GM18909 (cell line): ENCODE results near the gene APP.
A peak's percentile ranks its signal among the peaks of the same experiment; 100 is the strongest.

Experiments used
- ATAC-seq: cut with Tn5 transposase; IDR thresholded peaks from one replicate; pipeline ENCODE4 v1.9.1; 2021; ENCODE audit warnings: mild to moderate bottlenecking; ENCODE audit not compliant: unreplicated experiment, poor library complexity

APP gene

GRCh38 chr21:26170471-26171257, at the start of gene APP:
Gene APP, minus strand, starts transcription at chr21:26170770. Its CDS starts 150 bp downstream, at chr21:26170620.
- peak; percentile 90 for ATAC-seq

DNA sequence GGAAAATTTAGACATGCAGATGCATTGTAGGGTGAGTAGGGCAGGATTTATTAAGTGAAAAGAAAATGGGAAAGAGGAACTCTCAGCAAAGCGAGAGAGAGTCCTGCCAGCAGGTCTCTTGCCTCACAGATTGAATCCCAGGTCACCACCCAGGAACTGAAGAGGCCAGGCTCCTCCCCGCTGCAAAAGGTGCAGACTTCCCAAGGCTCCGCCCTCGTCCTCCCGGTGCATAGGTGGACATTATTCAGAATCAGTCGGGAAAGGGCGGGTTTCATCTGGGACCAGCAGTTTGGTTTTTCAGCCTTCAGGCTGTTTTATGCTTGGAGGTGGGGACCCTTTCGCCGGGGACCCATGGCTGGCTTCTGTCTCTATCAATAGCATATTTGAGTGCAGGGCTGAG, 41.6 kb upstream of the APP start:
- ATAC-seq, result no peak

DNA sequence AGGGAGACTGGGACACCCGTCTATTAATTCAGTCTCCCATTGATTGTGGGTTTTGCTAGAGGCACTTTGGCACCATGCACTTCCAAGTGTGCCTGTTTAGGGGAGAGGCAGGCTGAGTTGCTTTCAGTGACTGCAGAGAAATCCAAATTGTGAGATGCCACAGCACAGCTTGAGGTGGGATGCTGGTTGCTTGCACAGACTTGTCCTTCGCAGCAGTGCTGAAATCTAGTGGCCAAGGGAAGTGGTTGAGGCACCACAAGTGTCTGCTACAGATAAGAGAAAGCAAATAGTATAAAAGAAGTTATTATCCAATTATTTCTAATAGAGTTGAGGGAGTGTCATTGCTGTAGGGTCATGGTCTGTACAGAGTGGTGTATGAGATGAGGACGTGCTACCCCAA, 40.0 kb upstream of the APP start:
- no peak for ATAC-seq

- no peak for ATAC-seq
Measured at GRCh38 chr21:26207021-26207420, 36.5 kb upstream of the APP start.

DNA sequence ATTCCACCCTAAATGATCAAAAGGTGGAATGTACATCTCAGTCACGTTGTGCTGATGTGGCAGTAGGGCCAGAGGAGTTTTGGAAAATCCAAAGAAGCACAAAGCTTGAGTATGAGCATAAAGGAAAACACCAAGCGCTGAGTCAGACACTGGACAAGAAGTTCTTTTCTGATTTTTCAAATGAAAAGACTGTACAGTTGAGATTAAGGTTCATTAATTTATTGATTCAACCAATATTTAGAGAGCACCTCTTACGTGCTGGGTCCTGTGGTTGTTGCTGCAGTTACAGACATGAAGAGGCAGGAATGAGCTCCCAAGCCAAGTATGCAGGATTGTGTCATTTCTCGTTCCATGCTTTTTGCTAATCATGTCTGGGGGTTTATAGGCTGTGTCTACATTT, 28.9 kb upstream of the APP start:
- no peak for ATAC-seq

DNA sequence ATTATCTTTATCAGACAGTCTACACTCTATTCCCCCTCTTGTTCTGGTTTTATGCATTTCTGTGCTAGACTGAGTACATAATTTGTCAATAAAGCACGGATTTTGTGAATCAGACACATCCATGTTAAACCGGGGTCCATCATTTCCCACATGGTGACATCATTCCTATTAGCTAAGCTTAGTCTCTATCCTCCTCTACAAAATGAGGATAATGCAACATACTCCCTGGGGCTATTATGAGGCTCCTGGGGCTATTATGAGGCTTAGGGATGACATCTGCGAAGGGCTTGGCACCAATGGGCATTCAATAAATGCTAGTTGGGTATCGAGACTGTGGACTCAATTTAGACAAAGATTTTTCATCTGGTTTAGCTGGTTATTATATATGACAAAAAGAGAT, 25.1 kb upstream of the APP start:
- no peak for ATAC-seq

DNA sequence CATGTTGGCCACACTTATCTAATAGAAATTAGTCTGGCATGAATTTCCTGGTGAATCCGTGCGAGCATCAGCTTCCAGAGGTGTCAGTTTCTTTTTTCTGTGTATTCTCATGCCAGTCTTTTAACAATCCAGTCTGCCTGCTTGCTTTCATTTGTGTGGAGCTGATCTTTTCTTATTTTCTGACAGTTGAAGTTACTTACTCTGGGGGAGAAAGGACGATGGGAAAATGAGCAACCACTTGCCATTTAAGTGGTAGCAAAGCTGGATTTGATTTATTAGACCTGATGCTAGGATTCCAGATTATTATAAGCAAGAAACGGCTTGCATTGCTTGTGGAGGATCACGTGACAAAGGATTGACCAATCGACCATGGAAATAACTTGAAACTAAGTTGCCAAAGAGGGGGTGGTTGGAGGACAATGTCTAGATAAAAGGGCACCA, 24.3 kb upstream of the APP start:
- ATAC-seq, result no peak

DNA sequence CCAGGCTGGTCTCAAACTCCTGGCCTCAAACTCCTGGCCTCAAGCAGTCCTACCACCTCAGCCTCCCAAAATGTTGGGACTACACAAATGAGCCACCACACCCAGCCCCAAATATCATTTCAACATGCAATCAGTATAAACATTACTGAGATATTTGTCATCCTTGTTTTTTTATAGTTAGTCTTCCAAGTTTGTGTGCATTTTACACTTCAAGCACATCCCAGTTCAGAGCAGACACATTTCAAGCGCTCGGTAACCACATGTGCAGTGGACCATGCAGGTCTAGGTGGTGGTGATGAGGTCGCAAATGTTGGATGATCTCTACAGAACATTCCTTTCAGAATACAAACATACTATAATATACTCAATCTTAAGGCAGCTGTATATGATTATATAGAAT, 23.8 kb upstream of the APP start:
- ATAC-seq, result no peak

- no peak for ATAC-seq
Measured at GRCh38 chr21:26191609-26192008, 21.0 kb upstream of the APP start.

DNA sequence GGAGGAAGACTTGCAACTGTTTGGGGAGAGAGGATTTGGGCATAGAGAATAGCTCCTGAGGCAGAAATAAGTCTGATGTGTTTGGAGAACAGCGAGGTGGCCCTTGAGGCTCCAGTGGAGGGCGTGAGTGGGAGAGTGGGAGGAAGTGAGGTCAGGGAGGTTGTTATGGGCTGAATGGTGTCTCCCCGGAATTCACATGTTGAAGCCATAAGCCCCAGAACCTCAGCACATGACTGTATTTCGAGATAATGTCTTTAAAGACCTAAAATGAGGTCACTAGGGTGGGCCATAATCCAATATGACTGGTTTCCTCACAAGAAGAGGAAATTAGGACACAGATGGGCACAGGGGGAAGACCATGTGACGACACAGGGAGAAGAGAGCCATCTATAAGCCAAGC, 17.9 kb upstream of the APP start:
- ATAC-seq, result no peak

GRCh38 chr21:26185446-26185845, 14.9 kb upstream of the APP start:
- ATAC-seq, result no peak

DNA sequence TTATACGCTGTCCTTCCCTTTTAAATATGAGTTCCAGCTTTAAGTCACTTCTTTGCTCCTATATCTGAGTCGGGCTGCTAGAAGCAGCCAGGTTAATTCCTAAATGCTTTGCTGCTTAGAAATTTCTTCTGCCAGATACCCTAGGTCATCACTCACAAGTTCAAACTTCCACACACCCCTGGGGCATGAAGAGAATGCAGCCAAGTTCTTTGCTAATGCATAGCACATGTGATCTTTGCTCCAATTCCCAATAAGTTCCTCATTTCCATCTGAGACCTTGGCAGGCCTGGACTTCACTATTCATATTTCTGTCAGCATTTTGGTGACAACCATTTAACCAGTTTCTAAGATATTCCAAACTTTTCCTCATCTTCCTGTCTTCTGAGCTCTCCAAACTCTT, 14.5 kb upstream of the APP start:
- ATAC-seq, result no peak

DNA sequence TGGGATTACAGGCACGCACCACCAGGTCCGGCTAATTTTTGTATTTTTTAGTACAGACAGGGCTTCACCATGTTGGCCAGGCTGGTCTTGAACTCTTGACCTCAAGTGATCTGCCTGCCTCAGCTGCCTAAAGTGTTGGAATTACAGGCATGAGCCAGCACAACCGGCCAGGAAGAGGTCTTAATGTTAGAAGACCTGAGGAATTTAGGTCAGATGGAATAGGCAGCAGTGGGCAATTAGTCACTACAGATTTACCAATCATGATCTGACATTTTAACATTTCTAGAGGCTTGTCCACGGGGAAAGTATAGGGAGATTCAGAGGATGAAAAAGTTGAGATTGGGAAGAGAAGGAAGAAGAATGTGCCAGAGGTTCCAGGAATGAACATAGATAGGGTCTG, 8.9 kb upstream of the APP start:
- no peak for ATAC-seq

DNA sequence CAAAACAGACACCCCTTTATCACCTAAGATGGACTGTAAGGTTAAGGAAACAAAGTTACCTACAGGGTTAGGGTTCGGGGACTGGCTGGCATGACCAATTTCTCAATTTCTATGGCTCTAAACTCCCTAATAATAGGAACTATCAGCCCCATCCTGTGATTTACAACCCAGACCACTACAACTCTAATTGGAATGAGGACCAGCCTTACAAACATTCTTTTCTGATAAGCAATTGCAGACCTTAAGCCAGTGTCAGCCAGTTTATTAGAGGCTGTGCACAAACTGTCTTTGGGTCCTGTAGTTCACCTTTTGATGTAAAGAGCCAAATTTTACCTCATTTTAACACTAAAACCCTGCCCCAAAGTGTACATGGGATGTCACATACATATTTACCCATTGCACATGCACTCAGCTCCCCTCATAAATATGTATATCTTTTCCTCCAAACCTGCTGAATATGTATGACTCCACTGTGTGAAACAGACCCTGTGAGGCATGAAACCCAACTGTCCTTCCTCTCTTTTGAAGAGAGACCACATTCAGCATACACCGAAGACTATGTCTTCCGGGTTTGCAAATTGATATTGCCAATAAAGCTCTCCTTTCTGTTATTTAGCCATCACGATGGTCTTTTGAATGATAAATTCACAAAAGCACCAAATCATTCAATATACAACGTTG, 7.3 kb upstream of the APP start:
- ATAC-seq, result peak; percentile 52

DNA sequence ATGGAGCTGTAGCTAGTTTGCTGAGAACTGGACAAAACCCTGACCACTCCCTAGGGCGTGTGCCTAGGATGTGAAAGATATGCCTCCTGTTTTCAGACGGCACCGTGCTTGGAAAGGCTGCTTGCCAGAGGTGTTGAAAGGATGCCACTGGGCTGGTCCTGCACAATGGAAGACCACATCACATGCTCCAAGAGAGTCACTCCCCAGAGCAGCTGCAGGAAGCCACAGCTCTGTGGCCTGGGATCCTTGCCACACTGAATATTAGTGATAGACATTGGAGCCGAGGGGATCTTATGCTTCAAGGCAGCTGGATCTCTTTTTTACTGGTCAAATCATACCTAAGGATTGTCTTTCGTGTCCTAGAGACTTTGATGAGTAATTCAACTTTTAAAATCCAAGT, 6.6 kb upstream of the APP start:
- no peak for ATAC-seq

GRCh38 chr21:26171258-26172100, 909 bp upstream of the APP start:
- no peak for ATAC-seq

- peak; percentile 30 for ATAC-seq
Measured at GRCh38 chr21:26169611-26170470, 729 bp downstream of the APP start.

- ATAC-seq, result peak; percentile 51
Measured at GRCh38 chr21:26169061-26169610, 1.4 kb downstream of the APP start.

GRCh38 chr21:26168371-26168770, 2.2 kb downstream of the APP start:
- ATAC-seq, result no peak

DNA sequence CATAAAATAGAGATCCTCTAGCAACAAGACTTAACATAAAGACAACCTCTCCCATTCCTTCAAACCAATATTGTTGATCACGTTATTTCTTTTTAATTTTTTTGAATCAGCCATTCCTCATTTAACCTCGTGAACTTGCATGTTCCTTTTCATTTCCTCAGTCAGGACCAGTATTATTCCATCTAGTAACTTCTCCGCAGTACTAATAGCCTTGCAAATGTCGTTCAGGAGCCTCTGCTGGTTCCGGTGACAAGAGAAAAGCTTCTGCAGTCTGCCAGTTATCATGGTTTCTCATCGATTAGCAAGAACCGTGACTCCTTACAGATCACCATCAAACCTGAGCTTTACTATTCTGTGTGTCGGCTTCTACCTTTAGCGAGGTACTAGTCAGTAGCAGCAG, 3.0 kb downstream of the APP start:
- no peak for ATAC-seq
